IPS-18a (cell line): Measurements from ENCODE around the gene REEP3.

Source experiments
- H3K27ac ChIP-seq: one replicate; pipeline ENCODE4 v1.5.1; 2013; ENCODE audit warnings: low read length
- H3K27me3 ChIP-seq: one replicate; pipeline ENCODE4 v1.6.1; 2013; ENCODE audit warnings: mild to moderate bottlenecking, low read length; ENCODE audit not compliant: control insufficient read depth, insufficient read depth
- H3K36me3 ChIP-seq: one replicate; pipeline ENCODE4 v1.6.1; 2013; ENCODE audit warnings: low read depth, low read length; ENCODE audit not compliant: control insufficient read depth
- H3K4me1 ChIP-seq: one replicate; pipeline ENCODE4 v1.6.1; 2013; ENCODE audit warnings: low read depth, low read length; ENCODE audit not compliant: control insufficient read depth
- H3K4me3 ChIP-seq: one replicate; pipeline ENCODE4 v1.5.1; 2013; ENCODE audit warnings: low read length
- H3K9ac ChIP-seq: one replicate; pipeline ENCODE4 v1.6.1; 2013; ENCODE audit warnings: mild to moderate bottlenecking, low read length, moderate library complexity
- H3K9me3 ChIP-seq: one replicate; pipeline ENCODE4 v1.6.1; 2013; ENCODE audit warnings: low read depth, low read length; ENCODE audit not compliant: control insufficient read depth

REEP3 gene

DNA sequence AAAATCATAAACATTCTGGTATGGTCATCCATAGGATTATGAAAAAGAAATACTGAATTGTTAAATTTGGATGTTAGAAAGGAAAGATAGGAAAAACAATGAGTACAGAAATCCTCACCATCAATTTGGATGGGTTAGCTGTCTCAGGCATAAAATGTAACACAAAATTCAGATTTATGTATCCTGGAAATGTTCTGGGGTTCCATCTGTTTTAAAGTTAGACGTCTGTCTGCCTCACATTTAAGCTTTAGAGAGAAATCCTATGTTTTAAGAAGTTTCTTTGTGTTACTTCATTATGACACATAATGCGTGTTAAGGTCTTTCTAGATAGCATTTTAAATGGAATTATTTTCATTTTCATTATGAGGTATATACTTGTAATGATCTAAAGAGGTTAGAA is 103.5 kb downstream of the REEP3 start:
- Histone ChIP-seq H3K9me3 (no peaks in the 10 kb centered on the region), H3K4me3 (no peak overlapping the region), H3K9ac (no peak overlapping the region), H3K27ac (no peak overlapping the region), H3K36me3 (peaks cover 4% of the 10 kb centered on the region), H3K27me3 (no peaks in the 10 kb centered on the region), H3K4me1 (peaks cover 21% of the 10 kb centered on the region)

DNA sequence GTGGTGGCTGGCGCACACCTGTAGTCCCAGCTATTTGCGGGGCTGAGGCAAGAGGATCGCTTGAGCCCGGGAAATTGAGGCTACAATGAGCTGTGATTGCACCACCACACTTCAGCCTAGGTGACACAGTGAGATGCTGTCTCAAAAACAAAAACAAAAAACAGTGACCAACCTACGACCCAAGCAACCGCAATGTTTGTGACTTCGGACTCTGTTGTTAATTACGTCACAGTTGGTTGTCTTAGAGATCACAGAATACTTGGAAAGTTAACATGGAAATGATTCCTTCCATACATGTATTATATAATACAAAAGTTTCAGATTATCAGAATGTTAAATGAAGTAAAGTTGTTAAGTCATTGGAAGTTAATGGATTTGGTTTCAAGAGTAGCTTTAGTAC is 106.2 kb downstream of the REEP3 start:
- Histone ChIP-seq H3K9ac (no peak overlapping the region), H3K36me3 (no peaks in the 10 kb centered on the region), H3K4me1 (peaks cover 27% of the 10 kb centered on the region), H3K27ac (no peak overlapping the region), H3K9me3 (no peaks in the 10 kb centered on the region), H3K27me3 (peaks cover 11% of the 10 kb centered on the region), H3K4me3 (no peak overlapping the region)

DNA sequence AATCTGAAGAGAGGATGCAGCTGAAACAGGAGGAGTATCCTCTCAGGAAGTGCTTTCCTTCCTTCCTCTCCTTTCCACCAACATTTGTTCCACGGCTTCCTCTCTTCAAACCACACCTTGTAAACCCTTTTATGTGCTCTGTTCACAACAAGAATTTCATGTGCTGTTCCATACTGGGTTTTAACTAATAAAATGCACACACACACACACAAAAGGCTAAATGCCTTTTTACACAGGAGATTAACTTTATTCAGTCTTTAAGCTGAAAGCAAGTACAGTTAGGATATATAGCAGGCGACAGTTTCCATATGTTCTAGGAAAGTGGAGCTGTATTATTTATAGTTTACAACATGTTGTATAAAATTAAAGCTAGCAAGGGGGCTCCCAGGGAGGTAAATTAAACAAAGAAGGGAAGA is 106.7 kb downstream of the REEP3 start:
- Histone ChIP-seq H3K27ac (no peak overlapping the region), H3K4me3 (no peak overlapping the region), H3K9ac (no peak overlapping the region)

DNA sequence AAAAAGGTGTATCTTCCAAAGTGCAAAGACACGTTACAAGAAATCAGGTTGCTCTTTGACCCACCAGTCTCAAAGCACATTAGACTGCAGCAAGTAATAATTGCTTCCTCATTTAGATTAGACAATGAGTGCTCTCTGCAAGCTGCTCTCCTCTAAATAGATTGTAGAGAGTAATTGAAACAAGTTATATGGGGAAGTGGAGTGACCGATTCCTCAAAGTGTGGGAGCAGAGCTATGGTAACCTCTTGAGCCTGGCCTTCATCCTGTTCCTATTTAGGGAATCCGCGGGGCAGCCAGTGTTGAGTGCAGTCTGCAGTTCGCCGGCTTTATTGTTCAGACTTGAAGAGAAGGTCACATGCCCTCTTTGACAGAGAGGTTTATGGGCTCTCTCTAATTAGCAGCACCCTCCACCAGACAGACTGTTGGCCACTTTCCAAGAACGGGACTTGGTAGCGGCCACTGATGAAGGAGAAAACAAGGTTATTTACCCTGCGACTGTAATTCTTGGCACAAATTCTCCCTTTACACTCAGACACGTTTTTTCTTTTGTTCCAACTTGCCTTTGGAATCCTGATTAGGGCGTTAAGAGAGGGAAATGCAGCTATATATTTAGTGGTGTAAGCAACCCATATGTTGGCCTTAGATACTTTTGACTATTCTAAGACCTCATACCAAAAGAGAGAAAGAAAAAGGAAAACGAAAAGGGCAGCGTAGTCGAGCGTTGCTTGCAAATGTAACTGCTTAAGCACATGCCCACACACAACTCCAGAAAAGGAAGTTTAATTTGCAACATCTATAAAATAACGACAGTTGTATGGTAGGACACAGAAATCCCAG is 107.5 kb downstream of the REEP3 start:
- Histone ChIP-seq H3K4me3 (peak overlapping the region; percentile 31), H3K9ac (peak overlapping the region; percentile 37), H3K27me3 (peaks cover 11% of the 10 kb centered on the region), H3K36me3 (no peaks in the 10 kb centered on the region), H3K4me1 (peaks cover 27% of the 10 kb centered on the region), H3K27ac (peak overlapping the region; percentile 31), H3K9me3 (no peaks in the 10 kb centered on the region)

More for the DNA sequence above, 106.7 kb downstream of the REEP3 start:
- Histone ChIP-seq H3K9me3 (no peaks in the 10 kb centered on the region), H3K27me3 (peaks cover 11% of the 10 kb centered on the region), H3K36me3 (no peaks in the 10 kb centered on the region), H3K4me1 (peaks cover 27% of the 10 kb centered on the region)

DNA sequence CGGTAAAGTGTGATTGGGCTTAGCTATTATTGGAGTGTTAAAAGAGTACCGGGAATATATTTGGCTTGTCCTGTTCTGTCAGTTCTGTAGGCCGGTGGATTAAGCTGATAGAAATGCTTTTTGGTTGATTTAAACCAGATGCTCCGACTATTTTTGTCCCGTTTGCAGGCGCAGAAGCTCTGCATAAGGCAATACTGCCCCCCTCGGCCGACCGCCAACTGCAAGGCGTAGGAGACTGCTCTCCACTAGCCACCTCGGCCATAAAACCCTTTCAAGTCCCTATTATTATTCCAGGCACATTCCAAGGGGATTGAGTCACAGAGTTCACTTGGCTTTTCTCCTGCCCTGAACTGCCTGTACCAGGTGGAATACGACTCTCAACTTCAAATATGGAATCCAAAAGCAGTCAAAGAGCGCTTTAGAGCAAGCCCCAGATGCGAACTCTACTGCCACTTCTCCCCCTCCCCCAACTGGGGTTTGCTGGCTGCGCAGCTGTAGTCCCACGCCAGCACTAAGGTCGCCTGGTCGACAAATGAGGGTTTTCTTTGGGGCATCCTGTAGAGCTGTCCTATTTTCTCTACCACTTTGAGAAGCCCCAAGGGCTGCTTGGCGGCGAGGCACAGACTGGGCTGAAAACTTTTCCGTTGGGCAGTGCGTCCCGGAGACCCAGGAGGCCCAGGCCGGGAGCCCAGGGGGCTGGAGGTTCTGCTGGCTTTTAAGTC is 108.3 kb downstream of the REEP3 start:
- peak overlapping the region; percentile 74 for H3K4me3 ChIP-seq
- H3K9me3 ChIP-seq, result no peaks in the 10 kb centered on the region
- H3K4me1 ChIP-seq, result peaks cover 27% of the 10 kb centered on the region
- H3K27ac ChIP-seq, result peak overlapping the region; percentile 95
- H3K36me3 ChIP-seq, result no peaks in the 10 kb centered on the region
- H3K27me3 ChIP-seq, result peaks cover 11% of the 10 kb centered on the region
- peak overlapping the region; percentile 89 for H3K9ac ChIP-seq

DNA sequence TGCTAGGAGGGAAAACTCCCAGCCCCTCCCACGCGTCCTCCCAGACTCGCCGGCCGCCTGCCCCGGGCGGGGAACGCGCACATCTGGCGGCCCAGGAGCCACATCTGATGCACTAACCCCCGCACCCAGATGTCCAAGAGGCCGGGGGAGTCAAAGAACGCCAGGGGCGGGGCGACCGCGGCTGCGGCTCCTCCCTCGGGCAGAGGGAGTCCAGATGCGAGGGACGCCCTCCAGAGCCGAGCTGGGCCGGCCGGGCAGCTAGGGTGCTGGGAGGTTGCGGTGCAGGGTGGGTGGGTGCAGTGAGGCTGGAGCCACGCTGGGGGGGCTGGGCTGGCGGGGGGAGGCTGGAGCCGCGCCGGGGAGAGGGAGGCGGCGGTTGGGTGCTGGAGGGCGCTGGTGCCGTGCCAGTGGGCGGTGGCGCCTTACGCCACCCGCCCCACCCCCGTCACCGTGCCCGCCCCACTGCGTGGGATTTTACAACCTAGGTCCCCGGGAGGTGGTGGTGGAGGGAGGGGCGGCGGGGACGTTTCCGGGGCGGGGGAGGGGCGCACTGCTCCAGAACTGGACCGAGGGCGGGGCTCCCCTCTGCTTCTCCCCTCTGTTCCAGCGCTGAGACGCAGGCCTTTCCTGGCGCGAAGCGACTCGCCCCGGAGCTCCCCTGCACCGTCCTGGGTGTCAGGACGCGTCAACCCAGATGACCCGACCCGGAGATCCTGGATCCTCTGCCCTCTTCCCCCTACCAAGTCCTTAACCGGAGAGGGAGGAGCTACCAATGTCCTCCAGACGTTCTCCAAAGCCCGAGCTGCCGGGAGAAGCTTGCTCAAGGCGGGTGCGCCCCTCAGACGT is 109.1 kb downstream of the REEP3 start:
- peak overlapping the region; percentile 95 for H3K27ac ChIP-seq
- H3K4me3 ChIP-seq, result peak overlapping the region; percentile 74
- no peaks in the 10 kb centered on the region for H3K36me3 ChIP-seq
- H3K9ac ChIP-seq, result peak overlapping the region; percentile 89
- peaks cover 11% of the 10 kb centered on the region for H3K27me3 ChIP-seq
- H3K9me3 ChIP-seq, result no peaks in the 10 kb centered on the region
- peaks cover 27% of the 10 kb centered on the region for H3K4me1 ChIP-seq

DNA sequence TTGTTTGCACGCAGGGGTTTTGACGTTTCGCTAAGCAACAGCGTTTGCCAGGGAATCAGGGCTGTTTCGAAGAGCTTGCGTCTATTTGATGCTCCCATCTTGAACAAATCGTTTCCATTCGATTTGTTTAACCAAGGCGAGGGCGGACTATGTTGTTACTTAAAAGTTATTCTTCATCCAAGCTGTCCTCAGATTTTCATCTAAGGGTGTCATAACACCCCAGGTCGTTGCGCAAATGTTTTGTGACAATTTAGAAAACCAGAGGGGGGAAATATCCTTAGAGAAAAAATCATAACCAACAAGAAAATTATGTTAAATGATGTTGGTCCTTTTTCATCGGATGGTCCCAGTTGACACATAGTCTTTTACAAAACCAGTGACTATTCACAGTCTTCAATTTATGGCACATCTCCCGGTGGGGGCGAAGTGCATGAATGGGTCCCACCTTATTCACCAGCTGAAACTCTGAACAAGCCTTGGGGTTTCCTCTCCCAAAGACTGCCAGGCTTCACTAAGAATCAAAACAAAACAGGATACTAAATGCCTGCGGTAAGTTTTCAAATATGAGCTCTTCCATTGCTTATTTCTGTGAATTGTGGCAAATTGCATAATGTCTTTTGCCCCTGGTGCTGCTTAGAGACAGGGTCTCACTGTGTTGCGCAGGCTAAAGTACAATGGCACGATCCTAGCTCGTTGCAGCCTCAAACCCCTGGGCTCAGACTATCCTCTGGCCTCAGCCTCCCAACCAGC is 109.9 kb downstream of the REEP3 start:
- peak overlapping the region; percentile 18 for H3K27ac ChIP-seq

DNA sequence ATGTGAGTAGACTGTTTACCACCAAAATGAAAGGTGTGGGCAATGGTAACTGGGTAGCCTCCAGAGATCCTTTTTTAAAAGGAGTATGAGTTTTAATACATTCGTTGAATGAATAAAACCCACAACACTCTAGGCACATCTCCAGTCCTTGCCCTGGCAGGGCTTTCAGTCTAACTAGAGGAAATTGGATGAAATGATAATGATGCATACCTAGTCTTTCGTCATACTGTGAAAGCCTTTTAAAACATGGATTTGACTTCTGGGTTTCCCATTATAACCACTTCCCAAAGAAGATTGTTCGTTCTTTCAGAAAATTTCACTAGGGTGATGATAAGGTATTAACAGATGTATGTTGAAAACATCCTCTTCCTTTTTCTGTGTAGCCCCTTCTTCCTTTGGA is 110.8 kb downstream of the REEP3 start:
- Histone ChIP-seq H3K27ac (no peak overlapping the region), H3K4me1 (peaks cover 27% of the 10 kb centered on the region), H3K36me3 (no peaks in the 10 kb centered on the region), H3K4me3 (no peak overlapping the region), H3K9ac (no peak overlapping the region), H3K9me3 (no peaks in the 10 kb centered on the region), H3K27me3 (peaks cover 11% of the 10 kb centered on the region)

More for the DNA sequence above, 109.9 kb downstream of the REEP3 start:
- H3K4me1 ChIP-seq, result peaks cover 27% of the 10 kb centered on the region
- H3K4me3 ChIP-seq, result peak overlapping the region; percentile 74
- H3K36me3 ChIP-seq, result no peaks in the 10 kb centered on the region
- peaks cover 11% of the 10 kb centered on the region for H3K27me3 ChIP-seq
- no peaks in the 10 kb centered on the region for H3K9me3 ChIP-seq
- peak overlapping the region; percentile 89 for H3K9ac ChIP-seq

DNA sequence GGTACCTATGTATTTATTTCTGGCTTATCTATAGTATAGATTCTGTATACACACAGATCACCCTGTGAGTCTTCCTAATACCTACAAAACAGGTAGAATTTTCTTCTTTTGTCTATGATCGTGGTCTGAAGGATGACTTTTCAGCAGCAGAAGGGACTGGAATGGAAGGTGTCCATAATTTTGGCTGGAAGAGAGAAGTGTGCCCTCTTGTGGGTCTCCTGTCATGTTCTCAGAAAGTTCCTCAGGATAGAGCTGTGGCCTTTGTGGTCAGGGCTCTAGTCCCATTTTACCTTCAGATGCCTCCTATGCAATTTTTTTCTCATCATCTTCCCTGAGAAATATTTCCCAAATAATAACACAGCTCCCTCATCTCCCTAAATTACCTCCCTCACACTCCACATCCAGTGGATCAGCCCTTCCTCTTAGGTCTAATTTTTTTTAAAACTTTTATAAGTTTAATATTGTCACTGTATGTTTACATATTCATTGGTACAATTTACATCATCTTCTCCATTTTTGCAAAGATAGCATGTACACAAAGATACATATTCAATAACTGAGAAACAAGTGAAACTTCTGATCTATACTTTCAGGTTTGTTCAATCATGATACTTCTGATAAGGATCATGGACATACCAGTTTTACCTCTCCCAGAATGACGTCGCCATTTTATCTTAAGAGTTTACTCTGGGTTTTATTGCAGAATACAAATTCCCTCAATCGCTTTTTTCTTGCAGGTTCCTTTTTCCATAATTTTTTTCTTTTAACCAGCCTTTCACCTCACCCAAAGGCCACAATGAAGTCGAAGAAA is 112.7 kb downstream of the REEP3 start:
- Histone ChIP-seq H3K4me3 (no peak overlapping the region), H3K36me3 (no peaks in the 10 kb centered on the region), H3K9me3 (no peaks in the 10 kb centered on the region), H3K4me1 (peaks cover 11% of the 10 kb centered on the region), H3K27me3 (peaks cover 11% of the 10 kb centered on the region), H3K9ac (no peak overlapping the region), H3K27ac (no peak overlapping the region)

DNA sequence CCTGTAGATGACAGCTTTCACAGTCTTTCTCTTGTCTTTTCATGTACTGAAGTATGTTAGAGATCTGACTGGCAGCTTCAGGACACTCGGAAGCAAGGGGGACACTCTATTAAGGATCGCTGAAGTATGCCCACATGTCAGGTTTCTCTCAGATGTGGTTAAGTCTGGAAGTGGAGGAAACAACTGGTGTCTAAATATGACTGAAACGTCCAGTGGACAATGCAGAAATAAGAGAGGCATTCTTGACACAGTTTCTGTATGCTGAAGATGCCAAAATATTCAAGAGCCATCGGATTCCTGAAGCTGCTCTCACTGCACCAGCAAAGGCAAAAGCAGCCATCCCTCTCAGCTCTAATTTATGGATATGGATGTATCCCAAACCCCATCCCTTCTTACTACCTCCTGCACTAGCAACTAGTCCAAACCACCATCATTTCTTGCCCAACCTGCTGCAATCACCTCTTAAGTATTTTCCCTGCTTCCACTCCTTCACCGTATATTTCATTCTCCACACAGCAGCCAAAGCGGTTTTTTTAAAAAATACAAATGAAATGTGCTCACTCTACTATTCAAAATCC is 113.4 kb downstream of the REEP3 start:
- Histone ChIP-seq H3K9ac (no peak overlapping the region), H3K27me3 (peaks cover 11% of the 10 kb centered on the region), H3K27ac (no peak overlapping the region), H3K9me3 (no peaks in the 10 kb centered on the region), H3K36me3 (no peaks in the 10 kb centered on the region), H3K4me3 (no peak overlapping the region), H3K4me1 (peaks cover 7% of the 10 kb centered on the region)
